RWPE2 (cell line): Measurements from ENCODE around the gene HS3ST4.

Source experiments
- ATAC-seq: fragments of 200-7000 bp; cut with Tn5 transposase; 3 replicates; pipeline ENCODE4 v1.9.1; 2021; ENCODE audit warnings: low read depth
- DNase-seq: peaks from one replicate; pipeline ENCODE4 v3.0.0-alpha.2; 2020; ENCODE audit warnings: low spot score
- H3K27ac ChIP-seq: fragments of 450-650 bp; 2 replicates; pipeline ENCODE4 v1.5.1; 2017; ENCODE audit warnings: mild to moderate bottlenecking; ENCODE audit not compliant: poor library complexity, severe bottlenecking
- H3K27me3 ChIP-seq: fragments of 250-450 bp; sonication (Bioruptor Pico); 2 replicates; pipeline ENCODE4 v1.5.1; 2021; ENCODE audit warnings: mild to moderate bottlenecking, moderate library complexity; ENCODE audit not compliant: insufficient read depth, poor library complexity, severe bottlenecking
- H3K36me3 ChIP-seq: fragments of 250-450 bp; sonication (Bioruptor Pico); 2 replicates; pipeline ENCODE4 v1.5.1; 2020; ENCODE audit warnings: low read depth, mild to moderate bottlenecking, moderate library complexity
- H3K4me1 ChIP-seq: fragments of 250-450 bp; sonication (Bioruptor Pico); 2 replicates; pipeline ENCODE4 v1.5.1; 2021; ENCODE audit warnings: mild to moderate bottlenecking, moderate library complexity; ENCODE audit not compliant: insufficient read depth, poor library complexity, severe bottlenecking
- H3K4me3 ChIP-seq: fragments of 250-450 bp; sonication (Bioruptor Pico); 2 replicates; pipeline ENCODE4 v1.5.1; 2021; ENCODE audit warnings: mild to moderate bottlenecking, moderate library complexity; ENCODE audit not compliant: severe bottlenecking
- H3K9me3 ChIP-seq: fragments of 250-450 bp; sonication (Bioruptor Pico); 2 replicates; pipeline ENCODE4 v1.5.1; 2021; ENCODE audit warnings: mild to moderate bottlenecking, moderate library complexity; ENCODE audit not compliant: severe bottlenecking
- TF ChIP-seq, protein P1 (sequence below): fragments of 450-650 bp; IDR thresholded peaks from one replicate; pipeline ENCODE4 v1.5.1; 2017; ENCODE audit warnings: mild to moderate bottlenecking, moderate library complexity; ENCODE audit not compliant: poor library complexity, severe bottlenecking

Gene HS3ST4

DNA sequence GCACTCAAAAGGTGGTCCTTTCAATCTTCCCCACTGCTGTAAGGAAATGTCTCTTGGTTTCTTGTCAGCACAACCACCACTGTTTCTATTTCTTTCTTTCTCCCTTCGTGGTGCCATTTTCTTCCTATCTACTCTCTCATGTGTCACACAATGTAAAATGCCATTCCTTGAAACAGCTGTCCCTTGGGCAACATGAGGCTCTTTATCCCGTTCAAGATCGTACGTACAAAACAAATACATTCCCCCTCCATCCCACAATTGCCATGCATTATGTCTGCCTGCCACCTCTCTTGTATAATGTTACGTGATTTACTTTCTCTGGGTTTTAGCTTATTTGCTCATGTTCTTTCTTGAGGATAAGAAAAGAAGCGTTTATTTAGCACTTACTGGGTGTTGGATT is 410.6 kb downstream of the HS3ST4 start:
- ATAC-seq (no peak), DNase-seq (no peak)
- H3K9me3 ChIP-seq = no peaks in the 10 kb centered on the region
- H3K27ac ChIP-seq = no peak overlapping the region
- H3K4me3 ChIP-seq = no peak overlapping the region
- no peaks in the 10 kb centered on the region for H3K4me1 ChIP-seq
- no peaks in the 10 kb centered on the region for H3K27me3 ChIP-seq
- H3K36me3 ChIP-seq = no peaks in the 10 kb centered on the region
- TF ChIP-seq, protein P1, sequence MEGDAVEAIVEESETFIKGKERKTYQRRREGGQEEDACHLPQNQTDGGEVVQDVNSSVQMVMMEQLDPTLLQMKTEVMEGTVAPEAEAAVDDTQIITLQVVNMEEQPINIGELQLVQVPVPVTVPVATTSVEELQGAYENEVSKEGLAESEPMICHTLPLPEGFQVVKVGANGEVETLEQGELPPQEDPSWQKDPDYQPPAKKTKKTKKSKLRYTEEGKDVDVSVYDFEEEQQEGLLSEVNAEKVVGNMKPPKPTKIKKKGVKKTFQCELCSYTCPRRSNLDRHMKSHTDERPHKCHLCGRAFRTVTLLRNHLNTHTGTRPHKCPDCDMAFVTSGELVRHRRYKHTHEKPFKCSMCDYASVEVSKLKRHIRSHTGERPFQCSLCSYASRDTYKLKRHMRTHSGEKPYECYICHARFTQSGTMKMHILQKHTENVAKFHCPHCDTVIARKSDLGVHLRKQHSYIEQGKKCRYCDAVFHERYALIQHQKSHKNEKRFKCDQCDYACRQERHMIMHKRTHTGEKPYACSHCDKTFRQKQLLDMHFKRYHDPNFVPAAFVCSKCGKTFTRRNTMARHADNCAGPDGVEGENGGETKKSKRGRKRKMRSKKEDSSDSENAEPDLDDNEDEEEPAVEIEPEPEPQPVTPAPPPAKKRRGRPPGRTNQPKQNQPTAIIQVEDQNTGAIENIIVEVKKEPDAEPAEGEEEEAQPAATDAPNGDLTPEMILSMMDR = no peak

DNA sequence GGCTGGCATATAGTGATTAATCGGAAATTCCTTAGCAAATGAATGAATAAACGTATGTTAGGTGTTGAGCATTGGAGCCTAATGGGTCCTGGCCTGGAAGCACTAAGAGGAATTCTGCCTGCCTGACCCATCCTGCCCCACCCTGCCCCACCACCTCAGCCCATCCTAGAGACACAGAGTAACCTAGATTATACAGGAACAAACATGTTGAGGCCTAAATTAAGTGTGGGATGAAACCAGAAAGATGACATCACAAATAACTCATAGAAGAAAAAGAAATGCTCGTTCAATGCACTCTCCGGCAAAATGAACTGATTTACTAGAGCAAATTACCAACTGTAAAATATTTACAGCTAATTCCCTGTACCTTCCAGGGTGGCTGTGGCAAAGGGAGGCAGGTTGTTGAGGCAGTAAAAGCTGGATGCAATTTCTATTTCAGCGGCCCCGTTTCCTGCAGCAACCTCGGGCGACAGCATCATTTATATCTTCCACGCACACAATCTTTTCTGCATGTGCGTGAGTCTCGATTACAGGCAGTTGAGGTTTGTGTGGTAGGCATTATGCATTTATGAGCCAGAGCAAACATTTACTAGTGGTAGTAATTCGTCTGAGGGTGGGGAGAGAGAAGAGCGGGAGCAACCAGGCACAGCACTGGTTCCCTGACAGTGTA is 417.2 kb downstream of the HS3ST4 start:
- DNase-seq (no peak), ATAC-seq (no peak)
- H3K36me3 ChIP-seq = no peaks in the 10 kb centered on the region

DNA sequence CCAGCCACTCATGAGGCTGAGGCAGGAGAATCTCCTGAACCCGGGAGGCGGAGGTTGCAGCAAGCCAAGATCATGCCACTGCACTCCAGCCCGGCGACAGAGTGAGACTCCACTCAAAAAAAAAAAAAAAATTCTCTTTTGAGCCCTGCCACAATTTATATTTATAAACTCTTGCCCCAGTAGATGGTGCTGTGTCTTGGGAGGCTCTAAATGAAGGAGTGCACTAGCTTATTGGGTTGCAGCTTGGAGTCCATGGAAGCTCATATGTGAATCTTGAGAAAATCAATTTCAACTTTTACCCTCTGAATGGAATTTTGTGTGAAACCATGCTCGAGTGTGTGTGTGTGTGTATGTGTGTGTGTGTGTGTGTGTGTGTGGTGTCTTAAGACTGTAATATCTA is 420.1 kb downstream of the HS3ST4 start:
- ATAC-seq = no peak

More for the DNA sequence above, 417.2 kb downstream of the HS3ST4 start:
- H3K4me3 ChIP-seq = no peak overlapping the region
- no peak overlapping the region for H3K27ac ChIP-seq
- H3K4me1 ChIP-seq = no peaks in the 10 kb centered on the region
- TF ChIP-seq, protein P1 = no peak
- no peaks in the 10 kb centered on the region for H3K9me3 ChIP-seq
- H3K27me3 ChIP-seq = no peaks in the 10 kb centered on the region

DNA sequence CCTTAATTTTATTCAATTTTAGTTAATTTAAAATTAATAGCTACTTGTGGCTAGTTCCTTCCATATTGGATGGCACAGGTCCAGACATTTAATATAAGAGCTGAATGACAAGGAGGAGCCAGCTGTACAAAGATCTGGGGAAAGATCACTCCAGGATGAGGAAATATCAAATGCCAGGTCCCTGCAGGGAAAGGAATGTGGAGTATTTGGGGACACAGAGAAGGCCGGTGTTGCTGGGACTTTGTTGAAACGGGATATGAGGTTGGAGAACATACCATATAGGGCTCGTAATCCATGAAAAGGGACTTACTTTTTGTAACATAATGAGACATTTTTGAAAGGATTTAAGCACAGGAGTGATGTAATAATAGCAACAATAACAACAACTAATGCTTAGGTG is 426.8 kb downstream of the HS3ST4 start:
- no peak for ATAC-seq
- Histone ChIP-seq H3K4me3 (no peak overlapping the region), H3K36me3 (no peaks in the 10 kb centered on the region), H3K9me3 (no peaks in the 10 kb centered on the region), H3K27me3 (no peaks in the 10 kb centered on the region), H3K27ac (no peak overlapping the region), H3K4me1 (no peaks in the 10 kb centered on the region)
- DNase-seq = no peak
- TF ChIP-seq, protein P1 = no peak

More for the DNA sequence above, 420.1 kb downstream of the HS3ST4 start:
- Histone ChIP-seq H3K27ac (no peak overlapping the region), H3K36me3 (no peaks in the 10 kb centered on the region), H3K4me1 (no peaks in the 10 kb centered on the region), H3K4me3 (no peak overlapping the region), H3K9me3 (no peaks in the 10 kb centered on the region), H3K27me3 (no peaks in the 10 kb centered on the region)
- DNase-seq = no peak
- TF ChIP-seq, protein P1 = no peak

DNA sequence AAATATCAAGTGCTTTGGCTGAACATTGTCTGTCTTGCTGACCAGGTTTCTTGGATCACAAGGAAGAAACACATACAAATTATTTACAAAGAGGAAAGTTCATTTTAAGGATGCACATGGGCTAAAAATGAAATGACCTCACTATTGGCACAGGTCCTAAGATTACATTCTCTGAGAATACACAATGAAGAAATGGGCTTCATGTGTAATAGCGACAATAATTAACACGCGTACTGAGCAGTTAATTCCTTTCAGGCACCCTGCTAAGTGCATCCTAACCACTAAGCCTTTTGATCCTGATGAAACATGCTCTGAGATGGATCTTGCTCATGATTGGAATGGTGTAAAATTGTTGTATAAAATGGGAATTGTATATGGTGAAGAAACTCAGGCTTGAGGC is 429.0 kb downstream of the HS3ST4 start:
- no peak overlapping the region for H3K4me3 ChIP-seq
- no peaks in the 10 kb centered on the region for H3K9me3 ChIP-seq
- H3K36me3 ChIP-seq = no peaks in the 10 kb centered on the region
- H3K4me1 ChIP-seq = no peaks in the 10 kb centered on the region
- H3K27me3 ChIP-seq = no peaks in the 10 kb centered on the region
- TF ChIP-seq, protein P1 = no peak
- no peak overlapping the region for H3K27ac ChIP-seq
- DNase-seq (no peak), ATAC-seq (no peak)
